Endothelial cell of umbilical vein (primary cell): Measurements from ENCODE around the gene CCNI. TPM values are rescaled to one million over a fixed set of nuclear protein-coding genes. Genes with fewer than 3 reads are reported as not detected.
"Not testable (repeated sequence)": the region's sequence is repeated elsewhere in the genome, so short reads cannot be mapped to it uniquely, and the experiment has no call there.

Experiments
- BruUV-seq: library from RNA; stranded (reverse); fragments of 400-500 nt; replicated peaks from 2 replicates; lab custom pipeline; 2021; lab: Mats Ljungman, UMichigan
- CTCF ChIA-PET: fragments of 300-600, 350-600 bp; sonication (Branson Sonifier 250); formaldehyde crosslinking; loops from one replicate; lab custom pipeline; 2021; ENCODE audit warnings: antibody characterized with exemption, inconsistent platforms; lab: Charles Lee
- POLR2A ChIA-PET: fragments of 300-600, 350-600 bp; sonication (Branson Sonifier 250); formaldehyde crosslinking; loops from one replicate; lab custom pipeline; 2021; ENCODE audit warnings: antibody characterized with exemption, inconsistent platforms; lab: Charles Lee
- DNase-seq: peaks from one replicate; pipeline ENCODE4 v3.0.0-alpha.2; 2011; ENCODE audit warnings: low read depth, low spot score
- FAIRE-seq: peaks from 2 replicates; lab custom pipeline; 2011; peaks lifted over from hg19 to GRCh38; lab: Jason Lieb, UNC
- H2AFZ ChIP-seq: 2 replicates; pipeline ENCODE4 v1.6.0; 2012; ENCODE audit warnings: low read depth, low read length, control low read depth, inconsistent platforms
- H3K27ac ChIP-seq: 2 replicates; pipeline ENCODE4 v1.5.1; 2011; ENCODE audit warnings: low read depth, mild to moderate bottlenecking, control low read depth, low read length, moderate library complexity; ENCODE audit not compliant: insufficient read depth
- H3K27me3 ChIP-seq, 2 experiments: 2 replicates each; pipeline versions ENCODE4 v1.6.0 to v1.6.1; 2011; ENCODE audit warnings: low read length in 2 of 2, mixed read lengths in 1 of 2; ENCODE audit not compliant: control insufficient read depth in 2 of 2, insufficient read depth in 2 of 2
- H3K36me3 ChIP-seq, 2 experiments: 2 replicates in 1 of 2; 3 replicates in 1 of 2; pipeline ENCODE4 v1.5.1; 2011; ENCODE audit warnings: low read length in 2 of 2, mild to moderate bottlenecking in 1 of 2, moderate library complexity in 1 of 2; ENCODE audit not compliant: control insufficient read depth in 2 of 2, insufficient read depth in 2 of 2; ENCODE audit errors: extremely low read depth in 1 of 2
- H3K4me1 ChIP-seq: 3 replicates; pipeline ENCODE4 v1.5.1; 2011; ENCODE audit warnings: mild to moderate bottlenecking, low read length; ENCODE audit not compliant: control insufficient read depth, insufficient read depth; ENCODE audit errors: extremely low read depth
- H3K4me2 ChIP-seq: 2 replicates; pipeline ENCODE4 v1.6.1; 2011; ENCODE audit warnings: low read length, control low read depth, mixed read lengths; ENCODE audit not compliant: insufficient read depth
- H3K4me3 ChIP-seq, 3 experiments: fragments of 200-600 bp in 1 of 3; sonication (generic), shearing (Covaris generic) in 1 of 3; replicated peaks in 1 of 3; 2 replicates each; pipeline ENCODE4 v1.5.1; 2011 to 2016; ENCODE audit warnings: control low read depth in 3 of 3, low read length in 3 of 3, mild to moderate bottlenecking in 2 of 3, inconsistent platforms in 1 of 3, low read depth in 1 of 3, moderate library complexity in 1 of 3; ENCODE audit not compliant: insufficient read depth in 1 of 3
- H3K79me2 ChIP-seq: 2 replicates; pipeline ENCODE4 v1.6.0; 2012; ENCODE audit warnings: low read length, inconsistent platforms; ENCODE audit not compliant: control insufficient read depth, insufficient read depth
- H3K9ac ChIP-seq: replicated peaks from 2 replicates; pipeline ENCODE3; 2011; ENCODE audit warnings: low read length, control low read depth; ENCODE audit not compliant: insufficient read depth; ENCODE audit errors: extremely low read depth
- H3K9me1 ChIP-seq: replicated peaks from 3 replicates; pipeline ENCODE4 v1.6.0; 2011; ENCODE audit warnings: mild to moderate bottlenecking, low read length; ENCODE audit not compliant: control insufficient read depth, insufficient read depth; ENCODE audit errors: extremely low read depth
- H3K9me3 ChIP-seq: replicated peaks from 2 replicates; pipeline ENCODE4 v1.5.1; 2012; ENCODE audit warnings: low read length, inconsistent platforms; ENCODE audit not compliant: control insufficient read depth, insufficient read depth
- H4K20me1 ChIP-seq: replicated peaks from 2 replicates; pipeline ENCODE3; 2011; ENCODE audit warnings: mild to moderate bottlenecking, low read length; ENCODE audit not compliant: control insufficient read depth, insufficient read depth; ENCODE audit errors: extremely low read depth
- FOS ChIP-seq: IDR thresholded peaks from 2 replicates; pipeline ENCODE4 v1.6.1; 2011; ENCODE audit warnings: mild to moderate bottlenecking, low read length, moderate library complexity, borderline replicate concordance; ENCODE audit not compliant: insufficient read depth
- GATA2 ChIP-seq: IDR thresholded peaks from 2 replicates; pipeline ENCODE4 v1.7.0; 2011; ENCODE audit warnings: low read depth, mild to moderate bottlenecking, moderate library complexity, mixed read lengths, low read length; ENCODE audit not compliant: insufficient read length, insufficient read depth
- POLR2A ChIP-seq: IDR thresholded peaks from 2 replicates; pipeline ENCODE4 v1.6.1; 2012; ENCODE audit warnings: low read depth, mild to moderate bottlenecking, control low read depth, low read length
- dilution Hi-C: fragments of 300-500 bp; cut with MboI; formaldehyde crosslinking; loops from one replicate; pipeline ENCODE4 v1.15.0; 2019; ENCODE audit warnings: low sequenced_read_pairs; ENCODE audit not compliant: extremely low pct_ligation_motif_present
- intact Hi-C: fragments of 100-400 bp; cut with micrococcal nuclease; formaldehyde crosslinking; loops from one replicate; pipeline ENCODE4 v1.10.0; 2022
- polyA plus RNA-seq, 4 experiments: library from polyadenylated mRNA; depleted of rRNA in 3 of 4; stranded (reverse) in 3 of 4; unstranded in 1 of 4; fragments of >200 nt; gene quantifications; 2 replicates each; pipeline versions ENCODE4 v1.2.1 to v1.2.3, GENCODE V29; 2011 to 2012; ENCODE audit warnings: missing spikeins in 1 of 4
- total RNA-seq: library from RNA; stranded (reverse); gene quantifications from 2 replicates; pipeline ENCODE4 v1.2.3, GENCODE V29; 2021

CCNI gene
- total and polyA plus RNA-seq, 2 donors (not counting 3 experiments of a cell fraction or from before 2014, with no cell fraction given): 88.6 to 212 TPM

DNA sequence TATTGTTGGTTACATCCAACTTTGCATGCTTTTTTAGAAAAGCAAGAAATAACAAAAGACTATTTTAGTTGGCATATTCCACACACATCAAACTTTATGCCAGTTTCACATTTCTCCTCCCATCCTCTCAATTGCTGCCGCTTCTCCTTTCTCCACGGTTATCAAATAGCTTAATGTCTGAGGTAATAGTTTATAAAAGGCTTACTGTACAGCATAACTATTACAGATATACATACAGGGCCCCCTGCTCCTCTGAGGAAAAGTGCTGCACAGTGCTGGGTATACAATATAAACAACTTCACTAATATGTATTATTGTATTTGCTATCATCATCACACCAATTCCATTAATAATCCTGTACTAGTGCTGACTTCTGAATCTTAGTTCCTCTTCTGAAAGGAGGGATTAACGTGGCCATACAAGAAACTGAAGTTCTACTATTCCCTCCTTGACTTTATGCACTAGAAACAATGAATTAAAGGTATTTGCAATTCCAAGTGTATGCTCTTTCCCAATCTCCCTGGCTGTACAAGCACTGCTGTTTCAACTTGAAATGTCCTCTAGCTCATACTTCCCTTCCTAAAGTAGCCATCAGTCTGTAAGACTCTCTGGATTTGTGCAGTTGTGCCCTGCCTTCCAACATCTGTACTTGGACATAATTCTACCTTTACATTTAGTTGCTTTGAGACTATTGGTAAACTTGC is 2.5 kb downstream of the CCNI start:
- no peaks in the 10 kb centered on the region for H3K36me3 ChIP-seq
- TF ChIP-seq POLR2A (peak; percentile 33), GATA2 (no peak)
- ChIA-PET CTCF (interaction anchor here (1.0 to 8.1 kb wide), 10 partner anchors 8 to 129 kb away, joined by 3 to 71 read pairs (median 4); no protein-coding TSS in a partner anchor), POLR2A (interaction anchor here (0.5 to 1.2 kb wide), 2 partner anchors 27 to 88 kb away, joined by 3 to 4 read pairs; no protein-coding TSS in a partner anchor)
- peaks cover 71% of the 10 kb centered on the region for H3K79me2 ChIP-seq
- H4K20me1 ChIP-seq: peaks cover 26% of the 10 kb centered on the region
- H3K9me1 ChIP-seq: no peaks in the 10 kb centered on the region
- H3K9me3 ChIP-seq: no peaks in the 10 kb centered on the region
- H3K4me2 ChIP-seq: peak overlapping the region; percentile 93
- no peaks in the 10 kb centered on the region for H3K27me3 ChIP-seq
- H3K9ac ChIP-seq: peak overlapping the region; percentile 99
- intact Hi-C loops (loop anchor here (2.0 to 10.0 kb wide), 2 partner anchors 16 to 928 kb away; partner anchors contain the start of gene NUP54), dilution Hi-C loops (no loop called here)
- DNase-seq (peak; percentile 59), FAIRE-seq (peak; percentile 40)
- H3K4me1 ChIP-seq: peaks cover 22% of the 10 kb centered on the region
- H3K27ac ChIP-seq: no peak overlapping the region
- H2AFZ ChIP-seq: no peak overlapping the region
- no TSS peak for BruUV-seq
- H3K4me3 ChIP-seq: peak overlapping the region; percentile 83 to 90 (median 89)

DNA sequence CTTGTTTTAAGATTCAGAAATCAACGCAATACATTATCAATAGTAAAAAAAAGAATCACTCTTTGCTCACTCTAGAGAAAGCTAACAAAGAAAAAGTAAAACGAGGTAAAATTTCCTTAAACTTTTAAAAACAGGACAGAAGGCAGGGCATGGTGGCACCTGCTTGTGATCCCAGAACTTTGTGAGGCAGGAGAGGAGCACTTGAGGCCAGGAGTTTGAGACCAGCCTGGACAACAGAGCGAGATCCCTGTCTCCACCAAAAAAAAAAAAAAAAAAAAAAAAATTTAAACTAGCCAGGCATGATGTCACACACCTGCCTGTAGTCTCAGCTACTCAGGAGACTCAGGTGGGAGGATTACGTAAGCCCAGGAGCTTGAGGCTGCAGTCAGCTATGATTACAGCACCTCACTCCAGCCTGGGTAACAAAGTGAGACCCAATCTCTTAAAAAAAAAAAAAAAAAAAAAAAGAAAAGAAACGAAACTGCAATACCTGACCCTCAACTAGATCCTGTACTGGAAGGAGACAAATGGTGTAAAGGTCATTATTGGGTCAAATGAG is 3.5 kb downstream of the CCNI start:
- Histone ChIP-seq H3K9me3 (no peaks in the 10 kb centered on the region), H3K4me1 (peaks cover 22% of the 10 kb centered on the region), H3K79me2 (peaks cover 81% of the 10 kb centered on the region), H2AFZ (no peak overlapping the region), H3K9ac (no peak overlapping the region), H3K27ac (no peak overlapping the region), H3K4me2 (peak overlapping the region; percentile 93), H3K36me3 (no peaks in the 10 kb centered on the region), H4K20me1 (peaks cover 28% of the 10 kb centered on the region), H3K9me1 (no peaks in the 10 kb centered on the region), H3K27me3 (no peaks in the 10 kb centered on the region), H3K4me3 (peak overlapping the region in 1 of 3 experiments; percentile 90)
- no peak for DNase-seq
- dilution Hi-C loops: no loop called here
- CTCF ChIA-PET: interaction anchor here (1.2 to 8.1 kb wide), 5 partner anchors 16 to 130 kb away, joined by 3 to 71 read pairs (median 7); no protein-coding TSS in a partner anchor
- POLR2A ChIA-PET: interaction anchor here (0.7 kb wide), 1 partner anchor 61 kb away, joined by 3 read pairs; no protein-coding TSS in a partner anchor
- no TSS peak for BruUV-seq
- intact Hi-C loops: loop anchor here (2.0 to 10.0 kb wide), 2 partner anchors 15 to 927 kb away; partner anchors contain the start of gene NUP54
- no peak for TF ChIP-seq FOS
- FAIRE-seq: no peak

DNA sequence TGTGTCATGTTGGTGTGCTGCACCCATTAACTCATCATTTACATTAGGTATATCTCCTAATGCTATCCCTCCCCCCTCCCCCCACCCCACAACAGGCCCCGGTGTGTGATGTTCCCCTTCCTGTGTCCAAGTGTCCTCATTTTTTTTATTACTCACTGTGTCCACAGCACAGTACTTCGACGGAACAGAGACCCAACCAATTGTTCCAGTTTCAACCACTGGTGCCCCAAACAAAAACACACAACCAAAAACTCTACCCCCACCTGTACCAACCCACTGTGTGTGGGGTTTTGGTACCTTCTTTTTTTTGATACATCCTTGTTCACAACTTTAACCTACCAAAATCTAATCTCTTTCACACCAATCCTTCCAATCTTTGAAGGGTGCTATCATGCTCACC is 6.3 kb downstream of the CCNI start:
- H3K9me3 ChIP-seq, BruUV-seq, FAIRE-seq, dilution Hi-C loops, H2AFZ ChIP-seq, H3K4me3 ChIP-seq, H3K9ac ChIP-seq, H3K9me1 ChIP-seq, H3K27ac ChIP-seq, H3K4me2 ChIP-seq, intact Hi-C loops, DNase-seq, H3K36me3 ChIP-seq, H3K27me3 ChIP-seq: not testable (repeated sequence)
- Histone ChIP-seq H3K79me2 (peaks cover 93% of the 10 kb centered on the region), H4K20me1 (peaks cover 31% of the 10 kb centered on the region), H3K4me1 (peaks cover 20% of the 10 kb centered on the region)
- ChIA-PET CTCF (interaction anchor here (0.6 to 8.1 kb wide), 8 partner anchors 10 to 1734 kb away, joined by 3 to 71 read pairs (median 6); no protein-coding TSS in a partner anchor), POLR2A (interaction anchor here (0.7 kb wide), 2 partner anchors 89 to 110 kb away, joined by 3 to 4 read pairs; no protein-coding TSS in a partner anchor)
